CD8-positive, alpha-beta memory T cell (primary cell): ENCODE data around the gene TFF3. TPM values are rescaled to one million over a fixed set of nuclear protein-coding genes. Genes with fewer than 3 reads are reported as not detected.

ENCODE experiments used
- CTCF ChIA-PET: fragments of 350-600 bp; sonication (Branson Sonifier 250); formaldehyde crosslinking; loops from one replicate; lab custom pipeline; 2021; ENCODE audit warnings: antibody characterized with exemption; lab: Charles Lee
- POLR2A ChIA-PET: fragments of 350-600 bp; sonication (Branson Sonifier 250); formaldehyde crosslinking; loops from one replicate; lab custom pipeline; 2021; ENCODE audit warnings: antibody characterized with exemption; lab: Charles Lee
- DNase-seq, 5 donors: peaks; one replicate each; pipeline versions ENCODE4 v3.0.0 to v3.0.0-alpha.2; 2020 to 2022; ENCODE audit warnings: mixed read lengths in 1 of 5
- H3K27ac ChIP-seq: one replicate; pipeline ENCODE4 v1.7.0; 2013; ENCODE audit warnings: low read depth, mild to moderate bottlenecking, low read length, moderate library complexity
- H3K27me3 ChIP-seq: 2 replicates; pipeline ENCODE4 v1.7.0; 2013; ENCODE audit warnings: low read length, mild to moderate bottlenecking; ENCODE audit not compliant: insufficient read depth, poor library complexity, severe bottlenecking
- H3K36me3 ChIP-seq: 2 replicates; pipeline ENCODE4 v1.7.0; 2013; ENCODE audit warnings: mild to moderate bottlenecking, low read length, moderate library complexity; ENCODE audit not compliant: insufficient read depth
- H3K4me1 ChIP-seq: 2 replicates; pipeline ENCODE4 v1.7.0; 2013; ENCODE audit warnings: mild to moderate bottlenecking, low read length, moderate library complexity; ENCODE audit not compliant: insufficient read depth
- H3K4me3 ChIP-seq: 2 replicates; pipeline ENCODE4 v1.7.0; 2013; ENCODE audit warnings: mild to moderate bottlenecking, low read length
- H3K9me3 ChIP-seq: 2 replicates; pipeline ENCODE4 v1.7.0; 2013; ENCODE audit warnings: mild to moderate bottlenecking, low read length
- H3K27ac Mint-ChIP-seq, 8 donors: one replicate each; pipeline ENCODE4 v1.8.0; 2020 to 2021; ENCODE audit warnings: mixed read lengths in 8 of 8, mild to moderate bottlenecking in 6 of 8, inconsistent platforms in 3 of 8, moderate library complexity in 3 of 8
- H3K27me3 Mint-ChIP-seq, 2 donors: one replicate each; pipeline ENCODE4 v1.8.0; 2020 to 2021; ENCODE audit warnings: mixed read lengths in 2 of 2, mild to moderate bottlenecking in 1 of 2, moderate library complexity in 1 of 2
- H3K36me3 Mint-ChIP-seq, 3 donors: one replicate each; pipeline ENCODE4 v1.8.0; 2020 to 2021; ENCODE audit warnings: mixed read lengths in 3 of 3, inconsistent platforms in 1 of 3, mild to moderate bottlenecking in 1 of 3
- H3K4me1 Mint-ChIP-seq, 3 donors: one replicate each; pipeline ENCODE4 v1.8.0; 2020 to 2021; ENCODE audit warnings: mixed read lengths in 3 of 3, inconsistent platforms in 1 of 3, mild to moderate bottlenecking in 1 of 3
- H3K4me3 Mint-ChIP-seq, 7 donors: one replicate each; pipeline ENCODE4 v1.8.0; 2020 to 2021; ENCODE audit warnings: mixed read lengths in 7 of 7, mild to moderate bottlenecking in 6 of 7, moderate library complexity in 4 of 7, inconsistent platforms in 2 of 7
- H3K9me3 Mint-ChIP-seq, 5 donors: one replicate each; pipeline ENCODE4 v1.8.0; 2020 to 2022; ENCODE audit warnings: mixed read lengths in 5 of 5, mild to moderate bottlenecking in 3 of 5, moderate library complexity in 2 of 5, inconsistent platforms in 1 of 5
- polyA plus RNA-seq: library from polyadenylated mRNA; unstranded; fragments of 300-500 nt; fragmentation: Illumina TruSeq; gene quantifications from one replicate; pipeline ENCODE4 v1.2.3, GENCODE V29; 2021
- total RNA-seq, 2 experiments: library from RNA; stranded (reverse); gene quantifications; one replicate each; pipeline ENCODE4 v1.2.3, GENCODE V29; 2021

Gene TFF3
- total and polyA plus RNA-seq, 3 experiments from 2014 or later, result not detected

DNA sequence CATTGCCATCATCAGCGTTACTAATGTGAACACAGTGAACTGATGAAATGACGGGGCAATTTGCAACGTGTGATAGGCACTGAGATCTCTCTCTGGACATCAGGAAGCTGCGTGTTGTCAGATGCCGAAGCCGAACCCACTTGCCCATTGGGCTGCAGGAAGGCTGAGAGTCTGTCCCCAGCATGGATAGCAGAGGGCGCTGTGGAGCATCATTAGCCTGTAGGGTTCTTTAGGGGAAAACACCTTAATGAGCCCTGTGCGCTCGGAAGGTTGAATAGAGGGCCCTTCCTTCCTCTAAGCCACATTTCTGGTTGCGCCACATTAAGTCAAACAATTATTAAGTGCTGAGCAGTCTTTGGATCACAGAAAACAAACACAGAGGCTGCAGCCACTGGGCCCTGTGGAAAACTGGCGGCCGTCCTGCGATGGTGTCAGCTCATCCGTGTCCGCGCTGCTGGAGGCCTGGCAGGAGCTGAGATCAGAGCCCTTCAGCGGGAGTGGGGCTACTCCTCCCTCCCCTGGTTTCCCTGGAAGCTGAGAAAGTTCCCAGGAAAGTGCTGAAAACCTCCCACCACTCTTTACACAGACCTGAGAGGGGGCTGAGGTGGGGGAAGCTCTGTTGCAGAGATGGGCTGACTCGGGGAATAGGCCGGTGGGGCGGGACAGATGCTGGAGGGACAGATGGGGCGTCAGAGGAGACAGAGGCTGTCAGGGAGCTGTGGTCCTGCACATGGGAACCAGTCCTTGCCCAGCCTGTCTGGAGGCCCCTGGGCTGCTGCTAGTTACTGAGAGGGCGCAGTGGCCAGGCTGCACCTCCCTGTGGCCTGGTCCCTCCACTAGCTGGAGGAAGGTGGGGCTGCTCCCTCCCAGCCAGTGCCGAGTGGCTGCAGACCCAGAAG is 22.9 kb upstream of the TFF3 start:
- Histone ChIP-seq H3K4me3 (no peak overlapping the region), H3K4me1 (peaks cover 10% of the 10 kb centered on the region), H3K27ac (no peak overlapping the region), H3K9me3 (no peaks in the 10 kb centered on the region), H3K36me3 (no peaks in the 10 kb centered on the region), H3K27me3 (no peaks in the 10 kb centered on the region)
- H3K27ac Mint-ChIP-seq, result peak overlapping the region in 3 of 8 donors; percentile 34 to 87 (median 77)
- H3K27me3 Mint-ChIP-seq, result peaks cover 2 to 4% of the 10 kb centered on the region in 2 donors
- ChIA-PET CTCF (interaction anchor here (0.7 to 4.7 kb wide), 11 partner anchors 11 to 129 kb away, joined by 3 to 30 read pairs (median 4); no protein-coding TSS in a partner anchor), POLR2A (interaction anchor here (0.6 kb wide), 1 partner anchor 653 kb away, joined by 3 read pairs; no protein-coding TSS in a partner anchor)
- no peaks in the 10 kb centered on the region for H3K36me3 Mint-ChIP-seq
- peaks cover 0 to 3% (median 0%) of the 10 kb centered on the region in 5 donors for H3K9me3 Mint-ChIP-seq
- peak; percentile 64 to 86 (median 71) for DNase-seq
- H3K4me1 Mint-ChIP-seq, result peaks cover 6 to 11% (median 7%) of the 10 kb centered on the region in 3 donors
- H3K4me3 Mint-ChIP-seq, result peak overlapping the region in 1 of 7 donors; percentile 24

- H3K9me3 Mint-ChIP-seq, result peaks cover 0 to 6% (median 4%) of the 10 kb centered on the region in 5 donors
- H3K27ac Mint-ChIP-seq, result peak overlapping the region in 1 of 8 donors; percentile 87
- H3K4me3 ChIP-seq, result no peak overlapping the region
- peaks cover 4 to 9% of the 10 kb centered on the region in 2 donors for H3K27me3 Mint-ChIP-seq
- DNase-seq, result no peak
- CTCF ChIA-PET, result interaction anchor here (0.7 to 4.7 kb wide), 8 partner anchors 12 to 113 kb away, joined by 3 to 30 read pairs (median 5); no protein-coding TSS in a partner anchor
- H3K9me3 ChIP-seq, result no peaks in the 10 kb centered on the region
- POLR2A ChIA-PET, result no interaction called here
- H3K27me3 ChIP-seq, result no peaks in the 10 kb centered on the region
- peaks cover 0 to 5% (median 0%) of the 10 kb centered on the region in 3 donors for H3K36me3 Mint-ChIP-seq
- H3K4me3 Mint-ChIP-seq, result no peak overlapping the region
- H3K27ac ChIP-seq, result no peak overlapping the region
- H3K4me1 ChIP-seq, result peaks cover 10% of the 10 kb centered on the region
- peaks cover 6 to 11% (median 7%) of the 10 kb centered on the region in 3 donors for H3K4me1 Mint-ChIP-seq
- H3K36me3 ChIP-seq, result no peaks in the 10 kb centered on the region
Observed at GRCh38 chr21:42337276-42337675, 22.1 kb upstream of the TFF3 start.

DNA sequence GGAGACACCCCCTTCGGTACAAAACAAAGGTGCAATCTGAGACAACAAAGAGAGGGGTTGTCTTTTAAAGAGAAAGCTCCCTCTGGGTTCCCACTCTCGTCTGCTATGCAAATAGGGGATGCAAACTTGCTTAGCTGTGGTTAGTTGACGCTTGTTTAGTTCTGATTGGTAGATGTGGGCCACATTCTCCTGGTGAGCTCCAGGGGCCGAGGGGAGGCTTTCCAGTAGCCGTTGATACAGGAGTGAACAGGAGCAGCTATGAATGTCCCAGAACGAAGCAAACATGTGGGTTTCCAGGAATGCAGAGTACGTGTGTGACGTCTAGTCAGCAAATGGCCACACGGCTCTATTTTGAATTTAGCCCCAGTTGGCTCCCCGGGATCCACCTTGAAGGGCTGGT is 20.8 kb upstream of the TFF3 start:
- H3K36me3 ChIP-seq, result no peaks in the 10 kb centered on the region
- H3K27ac Mint-ChIP-seq, result no peak overlapping the region
- H3K4me3 ChIP-seq, result no peak overlapping the region
- H3K27ac ChIP-seq, result no peak overlapping the region
- H3K4me1 ChIP-seq, result peaks cover 10% of the 10 kb centered on the region
- H3K36me3 Mint-ChIP-seq, result peaks cover 0 to 17% (median 4%) of the 10 kb centered on the region in 3 donors
- H3K9me3 Mint-ChIP-seq, result peaks cover 12 to 18% (median 16%) of the 10 kb centered on the region in 5 donors
- no peak for DNase-seq
- no peak overlapping the region for H3K4me3 Mint-ChIP-seq
- ChIA-PET POLR2A (interaction anchor here (0.6 kb wide), 1 partner anchor 114 kb away, joined by 5 read pairs; no protein-coding TSS in a partner anchor), CTCF (interaction anchor here (1.1 to 4.7 kb wide), 2 partner anchors 13 to 114 kb away, joined by 3 to 30 read pairs; no protein-coding TSS in a partner anchor)
- H3K27me3 Mint-ChIP-seq, result peaks cover 6 to 12% of the 10 kb centered on the region in 2 donors
- H3K9me3 ChIP-seq, result peaks cover 7% of the 10 kb centered on the region
- H3K4me1 Mint-ChIP-seq, result peaks cover 6 to 11% (median 7%) of the 10 kb centered on the region in 3 donors
- no peaks in the 10 kb centered on the region for H3K27me3 ChIP-seq

DNA sequence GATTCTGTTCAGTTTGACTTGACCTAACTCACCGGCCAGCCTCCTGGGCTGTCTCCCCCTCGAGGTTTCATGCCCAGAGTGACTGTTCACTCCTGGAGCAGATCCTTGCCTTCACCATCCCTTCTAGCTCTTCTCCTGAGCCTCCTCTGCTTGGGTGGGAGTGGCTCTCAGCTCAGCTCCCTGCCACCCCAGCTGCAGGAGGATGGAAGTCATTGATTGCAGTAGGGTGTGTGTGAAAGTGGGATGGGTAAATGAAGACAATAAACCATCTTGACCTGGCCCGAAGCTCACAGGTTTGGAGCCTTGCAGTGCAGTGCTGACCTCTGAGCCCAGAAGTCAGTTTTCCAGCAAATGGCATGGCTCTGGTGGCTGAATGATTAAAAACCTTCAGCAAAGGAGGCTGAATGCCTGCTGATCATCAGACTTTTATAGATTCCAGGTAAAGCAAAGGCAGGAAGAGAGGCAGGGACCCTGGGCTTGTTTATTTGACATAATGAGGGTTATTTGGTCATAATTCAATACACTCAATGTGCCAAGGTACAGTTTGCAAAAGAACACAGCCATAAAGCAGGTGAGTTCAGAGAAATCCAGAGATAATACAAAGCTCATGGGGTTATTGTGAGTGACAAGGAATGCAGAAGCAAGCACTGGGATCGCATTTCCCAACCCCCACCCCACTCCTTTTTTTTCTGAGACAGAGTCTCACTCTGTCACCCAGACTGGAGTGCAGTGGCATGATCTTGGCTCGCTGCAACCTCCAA is 17.5 kb upstream of the TFF3 start:
- H3K4me3 ChIP-seq, result no peak overlapping the region
- no peak overlapping the region for H3K27ac ChIP-seq
- H3K27me3 ChIP-seq, result no peaks in the 10 kb centered on the region
- no peak for DNase-seq
- Mint-ChIP-seq H3K9me3 (peaks cover 14 to 21% (median 18%) of the 10 kb centered on the region in 5 donors), H3K4me3 (no peak overlapping the region), H3K36me3 (peaks cover 0 to 23% (median 4%) of the 10 kb centered on the region in 3 donors), H3K27me3 (peaks cover 5 to 11% of the 10 kb centered on the region in 2 donors), H3K4me1 (peaks cover 2 to 5% (median 3%) of the 10 kb centered on the region in 3 donors), H3K27ac (no peak overlapping the region)
- H3K4me1 ChIP-seq, result peaks cover 2% of the 10 kb centered on the region
- CTCF ChIA-PET, result no interaction called here
- peaks cover 9% of the 10 kb centered on the region for H3K9me3 ChIP-seq
- POLR2A ChIA-PET, result no interaction called here
- no peaks in the 10 kb centered on the region for H3K36me3 ChIP-seq

- ChIA-PET CTCF (no interaction called here), POLR2A (no interaction called here)
- Mint-ChIP-seq H3K4me3 (no peak overlapping the region), H3K27me3 (peaks cover 4 to 8% of the 10 kb centered on the region in 2 donors), H3K36me3 (peaks cover 0 to 23% (median 4%) of the 10 kb centered on the region in 3 donors), H3K27ac (no peak overlapping the region), H3K4me1 (no peaks in the 10 kb centered on the region), H3K9me3 (peaks cover 14 to 21% (median 18%) of the 10 kb centered on the region in 5 donors)
- Histone ChIP-seq H3K4me1 (no peaks in the 10 kb centered on the region), H3K27ac (no peak overlapping the region), H3K9me3 (peaks cover 9% of the 10 kb centered on the region), H3K4me3 (no peak overlapping the region), H3K27me3 (no peaks in the 10 kb centered on the region), H3K36me3 (no peaks in the 10 kb centered on the region)
- DNase-seq, result no peak
Observed at GRCh38 chr21:42331660-42332059, 16.5 kb upstream of the TFF3 start.

DNA sequence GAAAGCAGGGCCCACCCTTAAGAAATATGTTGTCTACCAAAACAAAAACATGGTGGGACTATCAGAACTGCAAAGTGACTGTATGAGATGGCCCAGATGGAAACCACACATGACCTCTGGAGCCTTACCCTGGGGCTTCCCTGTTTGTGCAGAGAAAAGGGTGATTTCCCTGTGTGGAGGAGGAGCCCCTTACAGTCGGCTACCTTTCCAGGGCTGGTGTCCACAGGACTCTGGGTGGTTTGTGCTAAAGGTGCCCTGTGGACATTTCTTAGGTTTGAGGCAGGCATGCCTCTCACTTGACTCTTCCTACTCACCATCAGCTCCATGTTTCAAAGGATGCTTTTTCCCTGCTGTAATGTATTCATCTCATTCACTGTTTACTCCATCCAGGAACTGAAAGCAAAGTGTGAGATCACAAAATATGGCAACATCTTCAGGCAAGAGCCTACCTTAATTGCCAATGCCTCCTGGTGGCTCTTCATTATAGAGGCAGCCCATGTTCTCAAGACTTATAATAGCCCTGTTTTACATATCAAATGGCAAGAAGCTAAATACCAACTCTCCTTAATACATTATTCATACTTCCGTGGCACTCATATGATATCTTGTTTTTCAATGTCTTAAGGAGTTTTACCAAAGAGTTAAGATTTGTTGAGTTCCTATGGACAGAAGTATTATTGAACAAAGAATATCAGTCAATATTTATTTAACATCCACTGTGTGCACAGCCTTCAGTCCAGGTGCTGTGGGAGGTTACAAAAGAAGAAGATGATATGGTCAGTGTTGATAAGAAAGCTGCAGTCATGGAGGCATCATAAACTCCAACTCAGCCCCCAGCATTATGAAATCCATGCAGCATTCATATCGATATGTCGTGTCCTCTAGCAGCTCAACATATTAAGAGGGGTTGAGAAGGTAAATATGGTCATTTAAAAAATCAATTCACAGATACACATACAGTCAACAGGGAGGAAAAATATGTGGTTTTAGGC is 15.5 kb upstream of the TFF3 start:
- H3K36me3 Mint-ChIP-seq, result peaks cover 0 to 23% (median 4%) of the 10 kb centered on the region in 3 donors
- Histone ChIP-seq H3K4me1 (no peaks in the 10 kb centered on the region), H3K9me3 (peaks cover 9% of the 10 kb centered on the region), H3K36me3 (no peaks in the 10 kb centered on the region), H3K4me3 (no peak overlapping the region), H3K27ac (no peak overlapping the region), H3K27me3 (no peaks in the 10 kb centered on the region)
- peak overlapping the region in 2 of 8 donors; percentile 11 to 43 for H3K27ac Mint-ChIP-seq
- no peak overlapping the region for H3K4me3 Mint-ChIP-seq
- DNase-seq, result no peak
- no peaks in the 10 kb centered on the region for H3K4me1 Mint-ChIP-seq
- POLR2A ChIA-PET, result no interaction called here
- peaks cover 4 to 10% of the 10 kb centered on the region in 2 donors for H3K27me3 Mint-ChIP-seq
- CTCF ChIA-PET, result no interaction called here
- H3K9me3 Mint-ChIP-seq, result peaks cover 14 to 21% (median 18%) of the 10 kb centered on the region in 5 donors

GRCh38 chr21:42324896-42325295 is 9.7 kb upstream of the TFF3 start:
- Histone ChIP-seq H3K4me3 (no peak overlapping the region), H3K9me3 (no peaks in the 10 kb centered on the region), H3K27me3 (no peaks in the 10 kb centered on the region), H3K4me1 (no peaks in the 10 kb centered on the region), H3K27ac (no peak overlapping the region), H3K36me3 (no peaks in the 10 kb centered on the region)
- no peaks in the 10 kb centered on the region for H3K9me3 Mint-ChIP-seq
- peaks cover 0 to 2% (median 0%) of the 10 kb centered on the region in 3 donors for H3K4me1 Mint-ChIP-seq
- no peak overlapping the region for H3K4me3 Mint-ChIP-seq
- no peaks in the 10 kb centered on the region for H3K36me3 Mint-ChIP-seq
- no peak overlapping the region for H3K27ac Mint-ChIP-seq
- no peak for DNase-seq
- CTCF ChIA-PET, result interaction anchor here (1.2 kb wide), 1 partner anchor 12 kb away, joined by 3 read pairs; no protein-coding TSS in a partner anchor
- POLR2A ChIA-PET, result no interaction called here
- peaks cover 7 to 34% of the 10 kb centered on the region in 2 donors for H3K27me3 Mint-ChIP-seq
